HepG2 (cell line): ENCODE measurements around the gene ARHGDIA. TPM values are rescaled to one million over a fixed set of nuclear protein-coding genes. Genes with fewer than 3 reads are reported as not detected.

Source experiments
- CREB1 ChIP-seq, 2 experiments: fragments of 450-650 bp in 1 of 2; IDR thresholded peaks; 2 replicates each; pipeline ENCODE4 v1.6.1; 2016 to 2017; ENCODE audit warnings: control low read depth in 1 of 2, mild to moderate bottlenecking in 1 of 2, missing compliant biosample characterization in 1 of 2, missing genetic modification characterization in 1 of 2
- HOXD1 ChIP-seq: sonication (generic); formaldehyde crosslinking; IDR thresholded peaks from 2 replicates; pipeline ENCODE4 v1.5.0; 2020; ENCODE audit warnings: missing genetic modification reagents
- KIAA2018 ChIP-seq: sonication (generic); formaldehyde crosslinking; IDR thresholded peaks from 2 replicates; pipeline ENCODE4 v1.5.0; 2020; ENCODE audit warnings: mild to moderate bottlenecking, missing genetic modification reagents, borderline replicate concordance
- MNT ChIP-seq: fragments of 450-650 bp; IDR thresholded peaks from 2 replicates; pipeline ENCODE4 v1.6.1; 2016
- MTF2 ChIP-seq: sonication (generic); formaldehyde crosslinking; IDR thresholded peaks from 2 replicates; pipeline ENCODE4 v1.5.0; 2020; ENCODE audit warnings: missing genetic modification reagents, borderline replicate concordance
- NCOA1 ChIP-seq: sonication (generic); formaldehyde crosslinking; IDR thresholded peaks from 2 replicates; pipeline ENCODE4 v1.9.0; 2021; ENCODE audit warnings: missing genetic modification reagents
- RBFOX2 ChIP-seq: fragments of 200-400 bp; formaldehyde crosslinking; IDR thresholded peaks from 2 replicates; pipeline ENCODE4 v1.6.1; 2017; ENCODE audit warnings: low read depth, mild to moderate bottlenecking, low read length
- SIX4 ChIP-seq: sonication (generic); formaldehyde crosslinking; IDR thresholded peaks from 2 replicates; pipeline ENCODE4 v1.4.0; 2020; ENCODE audit warnings: missing genetic modification reagents
- SMYD3 ChIP-seq: sonication (generic); formaldehyde crosslinking; IDR thresholded peaks from 2 replicates; pipeline ENCODE4 v1.8.1; 2023; ENCODE audit warnings: mild to moderate bottlenecking, missing genetic modification reagents
- SYNCRIP ChIP-seq: fragments of 200-400 bp; formaldehyde crosslinking; IDR thresholded peaks from 2 replicates; pipeline ENCODE4 v1.6.1; 2018; ENCODE audit warnings: mild to moderate bottlenecking, low read depth, low read length; ENCODE audit not compliant: insufficient read depth
- YEATS4 ChIP-seq: sonication (generic); formaldehyde crosslinking; IDR thresholded peaks from 2 replicates; pipeline ENCODE4 v1.4.0; 2020; ENCODE audit warnings: missing genetic modification reagents, borderline replicate concordance
- ZBTB8A ChIP-seq: sonication (generic); formaldehyde crosslinking; IDR thresholded peaks from 2 replicates; pipeline ENCODE4 v1.4.0; 2020; ENCODE audit warnings: mild to moderate bottlenecking, low read depth, missing genetic modification reagents, borderline replicate concordance
- ZKSCAN5 ChIP-seq: sonication (generic); formaldehyde crosslinking; IDR thresholded peaks from 2 replicates; pipeline ENCODE4 v1.5.1; 2020; ENCODE audit warnings: mild to moderate bottlenecking, missing genetic modification reagents
- ZNF280D ChIP-seq: sonication (generic); formaldehyde crosslinking; IDR thresholded peaks from 2 replicates; pipeline ENCODE4 v1.5.1; 2020; ENCODE audit warnings: mild to moderate bottlenecking, missing genetic modification reagents
- ZNF563 ChIP-seq: sonication (generic); formaldehyde crosslinking; IDR thresholded peaks from 2 replicates; pipeline ENCODE4 v1.8.0; 2022; ENCODE audit warnings: mild to moderate bottlenecking, moderate library complexity, missing genetic modification reagents
- ZNF850 ChIP-seq: sonication (generic); formaldehyde crosslinking; conservative IDR thresholded peaks from 2 replicates; pipeline ENCODE4 v1.9.0; 2021; ENCODE audit warnings: mild to moderate bottlenecking, missing genetic modification reagents
- polyA plus RNA-seq, 8 experiments: library from polyadenylated mRNA; depleted of rRNA in 3 of 8; stranded (reverse) in 7 of 8; unstranded in 1 of 8; fragments of >200 nt; fragmentation: Illumina TruSeq in 4 of 8; extraction: Trizol in 4 of 8; gene quantifications; 2 replicates each; pipeline versions ENCODE4 v1.2.1 to v1.2.3, GENCODE V29; 2011 to 2016; ENCODE audit warnings: low read depth in 4 of 8, missing spikeins in 1 of 8, mixed read lengths in 1 of 8; ENCODE audit not compliant: insufficient read depth in 1 of 8
- total RNA-seq, 5 experiments: library from RNA; depleted of rRNA; stranded (reverse); fragments of >200 nt; fragmentation: Illumina TruSeq; extraction: Trizol; gene quantifications; 2 replicates each; pipeline ENCODE4 v1.2.3, GENCODE V29; 2016; ENCODE audit warnings: low read depth in 1 of 5

The ARHGDIA gene
- total and polyA plus RNA-seq, 2 of the 13 experiments (the other 11 are each of a cell fraction or from before 2014, with no cell fraction given) = 40.0 to 64.0 TPM

GRCh38 chr17:81899514-81900166 is 28.5 kb upstream of the ARHGDIA start (continued):
- no peak for TF ChIP-seq ZNF280D (CRISPR knock-in tag)
- TF ChIP-seq HOXD1 (CRISPR knock-in tag) = no peak
- no peak for TF ChIP-seq SIX4
- no peak for TF ChIP-seq ZKSCAN5 (CRISPR knock-in tag)
- no peak for TF ChIP-seq NCOA1 (CRISPR knock-in tag)
- no peak for TF ChIP-seq SMYD3 (CRISPR knock-in tag)
- no peak for TF ChIP-seq MTF2 (CRISPR knock-in tag)
- TF ChIP-seq SYNCRIP = no peak
- peak; percentile 56 for TF ChIP-seq RBFOX2
- TF ChIP-seq KIAA2018 = no peak
- 0 out of 2 replicates have a peak, but pooled peaks have one; percentile 20 for TF ChIP-seq MNT
- no peak for TF ChIP-seq YEATS4 (CRISPR knock-in tag)
- TF ChIP-seq ZBTB8A (CRISPR knock-in tag) = no peak
- no peak for TF ChIP-seq CREB1 (IDR thresholded peaks at IDR 0.05)
- no peak for TF ChIP-seq CREB1 (CRISPR knock-in tag; IDR thresholded peaks at IDR 0.05)
- TF ChIP-seq ZNF563 = 0 out of 2 replicates have a peak, but pooled peaks have one; percentile 43
- no peak for TF ChIP-seq ZNF850
